Purkinje cell (primary cell): ENCODE data around the gene CTNND2. TPM values are rescaled to one million over a fixed set of nuclear protein-coding genes. Genes with fewer than 3 reads are reported as not detected.

Source experiments
- polyA plus RNA-seq: library from polyadenylated mRNA; unstranded; fragments of >200 nt; fragmentation: Nextera tagmentation; gene quantifications from 2 replicates; pipeline ENCODE4 v1.2.1, GENCODE V29; 2014

CTNND2 gene, protein sequence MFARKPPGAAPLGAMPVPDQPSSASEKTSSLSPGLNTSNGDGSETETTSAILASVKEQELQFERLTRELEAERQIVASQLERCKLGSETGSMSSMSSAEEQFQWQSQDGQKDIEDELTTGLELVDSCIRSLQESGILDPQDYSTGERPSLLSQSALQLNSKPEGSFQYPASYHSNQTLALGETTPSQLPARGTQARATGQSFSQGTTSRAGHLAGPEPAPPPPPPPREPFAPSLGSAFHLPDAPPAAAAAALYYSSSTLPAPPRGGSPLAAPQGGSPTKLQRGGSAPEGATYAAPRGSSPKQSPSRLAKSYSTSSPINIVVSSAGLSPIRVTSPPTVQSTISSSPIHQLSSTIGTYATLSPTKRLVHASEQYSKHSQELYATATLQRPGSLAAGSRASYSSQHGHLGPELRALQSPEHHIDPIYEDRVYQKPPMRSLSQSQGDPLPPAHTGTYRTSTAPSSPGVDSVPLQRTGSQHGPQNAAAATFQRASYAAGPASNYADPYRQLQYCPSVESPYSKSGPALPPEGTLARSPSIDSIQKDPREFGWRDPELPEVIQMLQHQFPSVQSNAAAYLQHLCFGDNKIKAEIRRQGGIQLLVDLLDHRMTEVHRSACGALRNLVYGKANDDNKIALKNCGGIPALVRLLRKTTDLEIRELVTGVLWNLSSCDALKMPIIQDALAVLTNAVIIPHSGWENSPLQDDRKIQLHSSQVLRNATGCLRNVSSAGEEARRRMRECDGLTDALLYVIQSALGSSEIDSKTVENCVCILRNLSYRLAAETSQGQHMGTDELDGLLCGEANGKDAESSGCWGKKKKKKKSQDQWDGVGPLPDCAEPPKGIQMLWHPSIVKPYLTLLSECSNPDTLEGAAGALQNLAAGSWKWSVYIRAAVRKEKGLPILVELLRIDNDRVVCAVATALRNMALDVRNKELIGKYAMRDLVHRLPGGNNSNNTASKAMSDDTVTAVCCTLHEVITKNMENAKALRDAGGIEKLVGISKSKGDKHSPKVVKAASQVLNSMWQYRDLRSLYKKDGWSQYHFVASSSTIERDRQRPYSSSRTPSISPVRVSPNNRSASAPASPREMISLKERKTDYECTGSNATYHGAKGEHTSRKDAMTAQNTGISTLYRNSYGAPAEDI (N-terminal part only)
- 28.0 and 35.0 TPM in 2 replicates for polyA plus RNA-seq

GRCh38 chr5:11904265-11904906 lies at the start of gene CTNND2:
CTNND2 (minus strand) TSS chr5:11904446; CDS start chr5:11903853, 593 bp downstream.

